ENCODE data around the gene SRPRB.
"Not testable (repeated sequence)": the region's sequence is repeated elsewhere in the genome, so short reads cannot be mapped to it uniquely, and the experiment has no call there.

Gene SRPRB

GRCh38 chr3:133779626-133780203, 25.9 kb upstream of the SRPRB start:
- DNase-seq, result no peak

GRCh38 chr3:133780756-133781155, 24.9 kb upstream of the SRPRB start:
- DNase-seq, result not testable (repeated sequence)

- DNase-seq, result no peak
Measured at GRCh38 chr3:133781570-133781969, 24.0 kb upstream of the SRPRB start.

DNA sequence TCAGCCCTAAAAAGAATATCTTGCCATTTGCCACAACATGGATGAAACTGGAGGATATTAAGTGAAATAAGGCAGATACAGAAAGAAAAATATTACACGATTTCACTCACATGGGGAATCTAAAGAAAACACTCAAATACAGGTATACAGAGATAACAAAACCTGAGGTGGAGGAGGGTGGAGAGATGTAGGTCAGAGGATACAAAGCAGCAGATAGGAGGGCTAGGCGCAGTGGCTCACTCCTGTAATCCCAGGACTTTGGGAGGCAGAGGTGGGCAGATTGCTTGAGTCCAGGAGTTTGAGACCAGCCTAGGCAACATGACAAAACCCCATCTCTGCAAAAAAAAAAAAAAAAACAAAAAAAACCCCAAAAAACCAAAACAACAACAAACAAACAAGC, 23.2 kb upstream of the SRPRB start:
- no peak for DNase-seq

DNA sequence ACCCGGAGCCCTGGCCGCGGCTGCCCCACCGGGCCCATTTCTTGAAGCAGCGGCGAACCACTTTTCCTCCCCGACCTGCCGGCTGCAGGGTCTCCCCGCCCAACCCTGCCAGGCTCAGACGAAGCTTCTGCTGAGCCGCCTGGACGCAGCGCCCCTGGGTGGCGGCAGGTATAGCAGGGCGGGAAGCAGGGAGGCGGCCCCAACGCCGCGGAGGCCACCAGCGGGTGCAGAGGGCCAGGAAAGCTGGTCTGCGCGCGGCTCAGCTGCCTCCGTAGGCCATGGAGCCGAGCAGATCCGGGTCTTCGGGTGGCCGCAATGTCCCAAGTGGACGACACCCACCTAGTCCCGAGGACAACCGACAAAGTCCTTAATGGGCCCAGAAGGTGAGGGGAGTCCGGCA, 21.9 kb upstream of the SRPRB start:
- DNase-seq, result no peak

DNA sequence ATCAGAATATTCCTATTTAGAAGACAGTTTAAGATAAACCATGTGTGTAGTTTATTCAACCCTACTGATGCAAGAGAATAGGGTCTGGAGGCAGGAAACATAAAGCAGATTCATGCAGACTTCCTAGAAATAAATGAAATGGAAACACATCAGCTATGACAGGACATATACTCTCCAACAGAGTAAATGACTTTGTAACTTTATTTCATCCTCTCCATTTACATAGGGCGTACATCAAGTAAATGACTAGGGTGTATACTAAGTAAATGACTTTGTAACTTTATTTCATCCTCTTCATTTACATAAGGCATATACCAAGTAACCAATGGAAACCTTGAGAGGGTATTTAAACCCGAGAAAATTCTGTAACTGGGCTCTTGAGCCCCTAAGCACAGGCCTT, 17.6 kb upstream of the SRPRB start:
- no peak for DNase-seq

DNA sequence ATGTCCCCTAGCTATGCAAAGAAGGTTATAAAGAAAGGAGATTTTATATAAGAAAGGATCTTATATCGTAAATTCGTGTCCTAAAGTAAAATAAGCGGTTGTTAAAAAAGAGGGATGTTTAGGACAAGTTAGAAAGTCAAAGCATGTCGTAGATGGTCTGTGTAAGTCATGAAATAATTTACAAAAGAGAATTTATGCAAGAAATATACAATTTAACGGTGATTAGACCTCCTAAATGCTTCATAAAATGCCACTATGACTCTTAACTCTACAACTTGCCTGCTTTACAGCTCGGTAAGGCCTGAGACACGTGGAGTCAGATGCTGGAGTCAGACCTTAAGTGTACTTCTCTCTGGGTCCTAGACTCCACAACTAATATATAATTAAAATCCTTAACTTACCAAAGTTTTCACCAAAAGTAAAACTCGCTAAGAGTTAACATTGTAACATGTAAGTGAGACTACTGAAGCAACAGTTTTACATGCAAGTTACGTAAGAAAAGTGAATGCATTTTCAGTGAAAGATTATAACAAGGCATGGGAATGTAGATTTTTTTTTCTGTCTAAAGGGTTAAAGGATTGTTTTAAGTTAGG, 13.3 kb upstream of the SRPRB start:
- no peak for DNase-seq

DNA sequence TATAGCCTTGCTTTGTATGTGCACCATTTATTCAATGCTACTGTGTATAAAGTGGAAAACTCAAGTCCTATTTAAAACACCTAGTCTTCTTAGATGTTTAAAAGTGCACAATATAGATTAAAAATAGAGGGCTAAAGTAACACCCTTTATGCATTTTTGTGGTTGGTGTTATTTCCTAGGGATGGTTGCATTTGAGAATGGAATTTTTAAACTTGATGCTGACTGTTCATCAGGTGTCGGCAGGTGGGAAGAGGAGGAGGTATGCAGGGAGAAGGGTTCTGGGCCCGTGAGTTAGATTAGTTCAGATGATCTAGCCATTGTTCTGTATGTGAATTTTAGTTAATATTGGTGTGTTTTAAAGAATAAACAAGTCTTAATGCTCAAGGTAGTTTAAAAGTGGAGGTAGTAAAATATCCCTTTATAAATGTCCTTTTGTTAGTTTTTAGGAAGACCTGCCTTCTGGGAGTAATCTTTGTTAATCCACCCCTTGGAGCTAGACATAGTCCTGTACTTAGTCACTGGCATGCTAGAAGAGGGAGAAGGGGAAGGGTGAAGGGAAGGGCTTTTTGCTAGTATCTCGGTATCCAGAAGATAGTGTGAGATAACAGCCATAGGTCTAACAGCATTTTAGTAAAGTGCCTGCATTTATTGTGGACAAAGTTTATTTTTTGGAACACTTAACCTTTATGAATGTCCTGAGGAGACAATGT, 8.1 kb upstream of the SRPRB start:
- no peak for DNase-seq

DNA sequence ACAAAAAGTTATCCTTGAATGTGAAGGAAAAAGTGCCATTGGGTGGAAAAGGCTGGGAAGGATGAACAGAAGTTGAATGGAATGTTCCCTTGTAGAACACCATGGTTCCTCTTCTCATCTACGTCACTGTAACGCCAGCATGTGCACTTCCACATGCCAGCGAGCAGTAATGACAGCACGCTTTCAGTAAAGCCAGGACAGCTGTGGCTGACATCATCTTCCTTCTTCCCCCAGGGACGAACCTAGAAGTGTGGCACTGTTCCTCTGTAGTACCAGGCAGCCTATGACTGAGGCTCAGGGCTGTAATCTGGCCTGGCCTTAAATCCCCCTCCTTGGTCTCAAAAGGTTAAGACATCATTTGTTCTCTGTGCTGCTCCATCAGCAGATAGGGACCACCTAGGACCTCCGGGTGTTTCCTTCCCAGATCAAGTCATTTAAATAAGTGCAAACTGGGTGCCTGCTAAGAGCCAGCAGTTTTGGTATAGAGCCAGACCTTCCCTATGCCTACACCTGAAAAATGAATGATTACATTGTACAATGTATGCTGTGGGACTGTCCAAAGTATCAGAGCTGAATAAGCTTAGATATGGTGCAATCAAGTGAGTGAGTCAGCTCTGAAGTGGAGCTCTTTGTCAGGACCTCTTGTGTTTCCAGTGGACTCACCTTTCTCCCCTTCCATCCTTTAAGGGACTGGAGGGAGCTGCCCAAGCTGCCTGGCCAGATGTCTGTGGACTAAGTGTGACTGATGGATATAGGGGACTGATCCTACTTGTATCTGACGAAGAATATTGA, 5.6 kb upstream of the SRPRB start:
- DNase-seq, result no peak

DNA sequence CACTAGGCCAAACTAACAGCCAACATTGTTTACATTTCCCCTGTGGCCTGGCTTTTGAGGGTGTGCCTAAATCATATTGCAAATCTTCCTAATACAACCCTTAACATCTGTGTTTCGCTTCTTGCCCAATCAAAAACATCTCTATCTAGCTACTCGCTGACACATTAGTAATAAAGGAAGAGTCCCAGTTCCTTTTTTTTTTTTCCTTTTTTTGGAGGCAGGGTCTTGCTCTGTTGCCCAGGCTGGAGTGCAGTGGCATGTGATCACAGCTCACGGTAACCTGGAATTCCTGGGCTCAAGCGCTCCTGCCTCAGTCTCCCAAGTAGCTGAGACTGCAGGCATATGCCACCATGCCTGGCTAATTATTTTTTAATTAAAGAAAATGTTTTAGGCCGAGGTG, 2.1 kb upstream of the SRPRB start:
- no peak for DNase-seq

- no peak for DNase-seq
Measured at GRCh38 chr3:133804896-133805295, 719 bp upstream of the SRPRB start.

DNA sequence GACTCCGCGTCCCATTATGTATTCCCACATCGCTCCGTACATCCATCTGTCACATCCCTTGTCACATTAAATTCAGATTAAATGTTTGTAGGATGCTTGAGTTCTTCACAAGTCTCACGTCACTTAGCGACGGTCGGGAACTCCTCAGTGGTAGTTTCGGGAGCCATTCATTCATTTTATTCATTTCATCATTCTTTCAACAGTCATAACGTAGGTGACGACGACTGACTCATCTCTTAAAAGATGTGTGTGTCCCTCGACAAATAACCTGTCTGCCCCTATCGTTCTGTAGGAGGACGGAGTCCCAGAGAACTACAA, 272 bp upstream of the SRPRB start:
- no peak for DNase-seq

GRCh38 chr3:133812872-133813271, 7.3 kb downstream of the SRPRB start:
- no peak for DNase-seq

DNA sequence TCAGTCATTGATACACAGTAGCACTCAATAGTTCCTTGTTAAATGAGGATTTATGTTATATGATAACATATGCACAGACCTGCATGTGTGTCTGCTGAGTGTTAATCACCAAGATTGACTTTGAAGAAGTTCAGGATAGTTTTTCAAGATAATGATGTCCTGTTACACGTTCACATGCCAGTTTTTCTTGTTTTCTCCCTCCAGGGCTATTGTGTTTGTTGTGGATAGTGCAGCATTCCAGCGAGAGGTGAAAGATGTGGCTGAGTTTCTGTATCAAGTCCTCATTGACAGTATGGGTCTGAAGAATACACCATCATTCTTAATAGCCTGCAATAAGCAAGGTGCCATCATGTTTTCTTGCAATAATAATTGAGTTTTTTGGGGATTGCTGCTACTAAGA, 9.8 kb downstream of the SRPRB start:
- no peak for DNase-seq

- no peak for DNase-seq
Measured at GRCh38 chr3:133820129-133820528, 14.5 kb downstream of the SRPRB start.

DNA sequence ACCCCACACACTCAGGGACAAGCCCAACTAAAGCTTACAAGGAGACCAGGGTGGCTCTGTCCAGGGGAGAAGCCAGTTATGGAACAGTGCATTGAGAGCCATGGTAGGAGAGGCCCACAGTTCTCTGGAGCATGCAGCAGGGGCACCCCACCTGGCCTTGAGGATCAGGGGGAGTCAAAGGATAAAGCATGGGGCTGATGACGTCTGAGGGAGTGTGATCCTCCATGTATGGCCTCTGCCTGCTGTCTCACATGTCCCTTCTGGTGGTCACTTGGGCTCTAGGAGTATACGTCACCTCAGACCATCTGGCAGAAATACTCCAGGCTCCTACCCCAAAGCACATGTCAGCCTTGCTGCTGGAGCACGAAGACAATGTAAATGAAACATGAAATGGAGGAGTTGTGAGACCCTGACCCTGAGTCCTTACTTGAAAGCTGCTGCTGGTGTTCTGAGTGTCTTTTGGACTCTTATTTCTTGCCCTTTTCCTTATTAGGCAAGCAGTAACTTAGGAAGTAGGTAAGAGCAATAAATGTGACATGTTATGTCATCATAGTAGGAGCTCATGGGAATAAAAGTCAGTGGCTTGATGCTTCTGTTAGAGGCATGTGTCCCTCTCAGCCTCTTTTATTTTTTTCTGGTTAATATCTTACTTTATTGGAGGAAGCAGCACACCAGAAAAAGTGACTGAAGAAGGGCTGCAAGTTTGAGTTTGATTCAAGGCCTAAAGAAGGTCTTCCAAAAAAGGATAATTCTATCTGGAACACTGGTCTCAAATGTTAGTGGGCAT, 15.5 kb downstream of the SRPRB start:
- no peak for DNase-seq

- DNase-seq, result no peak
Measured at GRCh38 chr3:133821767-133822638, 16.4 kb downstream of the SRPRB start.

GRCh38 chr3:133824961-133825485, 19.4 kb downstream of the SRPRB start:
- DNase-seq, result no peak

DNA sequence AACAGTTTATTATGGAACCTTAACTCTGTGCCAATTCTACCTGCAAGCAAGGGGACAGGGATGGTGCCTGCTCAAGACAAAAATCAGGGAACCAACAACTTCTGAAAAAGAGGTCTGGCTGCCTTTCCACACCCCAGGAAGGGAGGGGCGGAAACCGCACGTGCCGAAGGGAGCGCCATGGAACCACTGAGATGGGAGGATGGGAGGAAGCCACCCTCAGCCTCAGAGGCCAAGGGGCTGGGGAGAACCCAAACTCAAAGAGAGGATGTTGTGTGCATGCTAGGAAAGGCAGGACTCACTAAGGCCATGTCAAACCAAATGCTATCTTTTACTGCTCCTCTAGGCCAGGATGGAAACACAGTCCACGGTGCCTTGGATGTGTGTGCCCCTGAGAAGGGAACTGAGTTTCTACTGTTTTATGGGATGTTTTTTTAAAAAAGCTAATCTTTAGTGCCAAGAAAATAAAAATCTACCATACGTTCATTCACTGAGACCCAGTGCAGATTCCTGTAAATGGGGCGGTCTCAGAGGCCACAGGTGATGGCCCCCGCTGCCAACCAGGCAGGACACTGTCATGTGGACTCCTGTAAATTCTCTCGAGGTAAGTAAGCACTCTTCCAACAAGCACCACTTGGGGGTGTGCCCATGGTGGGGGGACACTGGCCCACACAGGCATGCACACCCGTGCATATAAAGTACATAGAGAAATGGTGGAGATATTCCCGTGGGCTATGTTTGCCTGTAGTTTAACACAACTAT, 20.5 kb downstream of the SRPRB start:
- DNase-seq, result no peak

DNA sequence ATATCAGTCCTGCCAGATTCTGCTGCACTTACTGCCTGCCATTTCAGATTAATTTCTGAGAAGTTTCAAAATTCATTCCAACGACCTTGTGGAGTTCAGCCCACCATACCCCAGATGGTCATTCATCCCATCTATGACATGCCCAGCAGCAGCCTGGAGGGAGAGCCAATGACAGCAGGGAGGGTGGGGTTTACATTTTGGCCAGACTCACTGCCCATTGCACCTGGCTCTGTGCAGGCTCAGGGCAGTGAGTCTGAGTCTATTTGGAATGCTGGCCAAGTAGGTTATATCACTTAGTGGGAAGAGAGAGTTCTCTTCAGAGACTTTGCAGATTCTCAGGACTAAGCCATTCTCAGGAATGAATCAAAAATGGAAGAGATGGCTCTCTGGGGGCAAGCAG, 21.5 kb downstream of the SRPRB start:
- DNase-seq, result no peak

- DNase-seq, result no peak
Measured at GRCh38 chr3:133827684-133828083, 22.1 kb downstream of the SRPRB start.

Measured in DMS79 (cell line).